ENCODE measurements around the gene OTOG.

The OTOG gene

GRCh38 chr11:17532784-17533183 is 14.3 kb upstream of the OTOG start:
- Histone ChIP-seq H3K4me3 (ENCODE audit: low read depth, low read length) (no peak overlapping the region), H3K27me3 (no peaks in the 10 kb centered on the region), H3K36me3 (no peaks in the 10 kb centered on the region), H3K4me1 (no peaks in the 10 kb centered on the region), H3K9me3 (no peaks in the 10 kb centered on the region)
- TF ChIP-seq CTCF (IDR thresholded peaks at IDR 0.05; ENCODE audit: low read depth, low read length): no peak
- no peak for DNase-seq

DNA sequence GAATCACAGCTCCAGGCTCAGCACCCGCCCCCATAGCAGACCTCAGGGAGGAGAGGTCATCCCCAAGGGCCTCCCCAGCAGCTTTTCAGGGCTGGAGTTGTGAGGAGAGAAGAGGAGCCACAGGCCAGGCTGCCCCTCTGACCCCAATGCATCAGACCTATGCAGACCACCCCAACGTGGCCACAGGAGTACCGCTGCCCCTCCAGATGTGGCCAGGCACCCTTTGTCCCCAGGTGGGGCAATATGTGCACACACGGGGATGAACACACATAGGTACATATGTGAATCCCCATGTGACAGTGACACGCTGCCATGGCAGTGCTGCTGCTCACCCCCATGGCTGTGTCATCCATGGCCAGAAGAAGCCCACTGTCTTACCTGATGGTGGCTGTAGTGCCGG is 13.7 kb upstream of the OTOG start:
- Histone ChIP-seq H3K4me1 (no peaks in the 10 kb centered on the region), H3K4me3 (ENCODE audit: low read depth, low read length) (no peak overlapping the region), H3K9me3 (no peaks in the 10 kb centered on the region), H3K36me3 (no peaks in the 10 kb centered on the region), H3K27me3 (no peaks in the 10 kb centered on the region)
- no peak for DNase-seq
- no peak for TF ChIP-seq CTCF (IDR thresholded peaks at IDR 0.05; ENCODE audit: low read depth, low read length)

DNA sequence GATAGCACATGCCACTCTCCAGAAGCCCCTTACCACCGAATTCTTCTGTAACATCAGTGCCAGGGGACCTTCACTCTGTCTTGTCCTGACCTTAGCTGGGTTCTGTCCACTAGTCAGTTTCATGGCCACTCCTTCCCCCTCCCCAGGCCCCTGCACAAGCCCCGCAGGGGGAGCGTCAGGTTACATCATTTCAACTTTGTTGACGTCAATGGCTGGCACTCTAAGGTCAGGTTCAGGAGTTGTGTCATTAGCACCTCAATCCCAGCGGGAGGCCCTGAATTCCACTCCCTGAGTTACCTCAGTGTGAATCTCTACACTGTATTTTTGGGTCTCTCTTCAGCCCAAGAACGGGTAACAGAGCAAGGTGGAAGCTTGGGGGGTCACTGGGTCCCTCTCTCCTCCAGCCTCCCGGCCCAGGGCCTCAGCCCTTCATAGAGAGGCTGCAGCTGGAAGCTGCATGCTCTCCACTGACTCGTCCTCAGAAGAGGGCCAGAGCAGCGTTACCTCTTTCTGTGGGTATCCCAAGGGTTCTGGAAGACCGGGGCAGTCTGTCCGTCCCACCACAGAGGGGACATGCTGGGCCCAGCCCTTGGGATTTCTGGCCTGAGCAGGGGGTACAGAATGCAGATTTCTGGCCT is 13.2 kb upstream of the OTOG start:
- Histone ChIP-seq H3K4me3 (ENCODE audit: low read depth, low read length) (no peak overlapping the region), H3K4me1 (no peaks in the 10 kb centered on the region), H3K9me3 (no peaks in the 10 kb centered on the region), H3K36me3 (no peaks in the 10 kb centered on the region), H3K27me3 (no peaks in the 10 kb centered on the region)
- no peak for DNase-seq
- no peak for TF ChIP-seq CTCF (IDR thresholded peaks at IDR 0.05; ENCODE audit: low read depth, low read length)

GRCh38 chr11:17535488-17535887 is 11.6 kb upstream of the OTOG start:
- Histone ChIP-seq H3K27me3 (no peaks in the 10 kb centered on the region), H3K4me3 (ENCODE audit: low read depth, low read length) (no peak overlapping the region), H3K9me3 (no peaks in the 10 kb centered on the region), H3K36me3 (no peaks in the 10 kb centered on the region), H3K4me1 (no peaks in the 10 kb centered on the region)
- DNase-seq: no peak
- TF ChIP-seq CTCF (IDR thresholded peaks at IDR 0.05; ENCODE audit: low read depth, low read length): no peak

DNA sequence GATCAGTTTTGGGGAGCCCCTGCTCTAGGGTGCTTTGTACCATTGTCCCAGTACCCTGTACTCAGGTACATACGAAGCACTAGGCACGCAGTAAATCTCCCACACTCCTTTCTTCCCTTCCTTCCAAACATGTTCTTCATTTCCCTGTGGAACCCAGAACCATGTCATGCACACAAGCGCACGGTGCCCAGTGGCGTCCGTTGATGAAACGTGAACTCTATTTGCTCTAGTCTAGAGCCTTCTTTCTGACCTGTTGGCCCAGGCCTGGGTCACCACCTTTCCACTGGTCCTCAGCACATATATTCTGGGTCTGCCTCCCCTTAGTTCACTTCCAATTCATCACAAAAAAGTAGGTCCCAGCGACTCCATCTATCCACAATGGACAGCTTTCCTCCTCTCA is 9.8 kb upstream of the OTOG start:
- no peaks in the 10 kb centered on the region for H3K36me3 ChIP-seq
- TF ChIP-seq CTCF (IDR thresholded peaks at IDR 0.05; ENCODE audit: low read depth, low read length): no peak
- no peaks in the 10 kb centered on the region for H3K27me3 ChIP-seq
- H3K4me3 ChIP-seq (ENCODE audit: low read depth, low read length): no peak overlapping the region
- no peak for DNase-seq
- no peaks in the 10 kb centered on the region for H3K4me1 ChIP-seq
- no peaks in the 10 kb centered on the region for H3K9me3 ChIP-seq

DNA sequence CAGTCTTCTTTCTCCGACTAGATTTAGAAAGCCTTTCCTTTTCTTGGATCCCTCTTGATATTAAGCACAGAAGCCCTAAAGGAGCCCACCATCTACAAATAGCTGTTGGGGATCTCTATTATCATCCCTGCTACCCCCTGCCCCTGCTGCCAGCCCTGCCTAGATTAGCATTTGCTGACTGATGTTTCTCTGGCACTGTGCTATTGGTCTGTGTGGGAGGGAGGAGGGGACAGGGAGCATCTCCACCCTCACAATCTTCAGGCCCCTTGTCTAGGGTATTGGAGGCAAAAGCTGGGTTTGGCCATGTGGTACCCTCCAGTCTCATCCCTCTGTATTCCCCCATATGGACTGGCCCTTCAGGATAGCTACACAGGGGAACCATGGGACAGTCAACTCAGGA is 9.0 kb upstream of the OTOG start:
- H3K27me3 ChIP-seq: no peaks in the 10 kb centered on the region
- no peak overlapping the region for H3K4me3 ChIP-seq (ENCODE audit: low read depth, low read length)
- H3K36me3 ChIP-seq: no peaks in the 10 kb centered on the region
- DNase-seq: no peak
- H3K4me1 ChIP-seq: no peaks in the 10 kb centered on the region
- no peaks in the 10 kb centered on the region for H3K9me3 ChIP-seq
- no peak for TF ChIP-seq CTCF (IDR thresholded peaks at IDR 0.05; ENCODE audit: low read depth, low read length)

Data from BE2C (cell line).